WERI-Rb-1 (cell line): Measurements from ENCODE around the gene CELF3.
"Not testable (repeated sequence)": the region's sequence is repeated elsewhere in the genome, so short reads cannot be mapped to it uniquely, and the experiment has no call there.

ENCODE experiments used
- DNase-seq: peaks from one replicate; pipeline ENCODE4 v3.0.0-alpha.2; 2020
- H3K27ac ChIP-seq: fragments of 250-450 bp; sonication (Bioruptor Pico); 2 replicates; pipeline ENCODE4 v1.5.1; 2020; ENCODE audit warnings: mild to moderate bottlenecking, moderate library complexity
- H3K27me3 ChIP-seq: fragments of 250-450 bp; sonication (Bioruptor Pico); 2 replicates; pipeline ENCODE4 v1.5.1; 2021; ENCODE audit warnings: mild to moderate bottlenecking, low read depth, moderate library complexity; ENCODE audit not compliant: insufficient read depth, severe bottlenecking
- H3K36me3 ChIP-seq: fragments of 250-450 bp; sonication (Bioruptor Pico); 2 replicates; pipeline ENCODE4 v1.5.1; 2020; ENCODE audit warnings: mild to moderate bottlenecking, moderate library complexity
- H3K4me3 ChIP-seq: 2 replicates; pipeline ENCODE4 v1.5.1; 2011; ENCODE audit warnings: low read depth, mild to moderate bottlenecking, control low read depth, low read length
- H3K9me3 ChIP-seq: fragments of 250-450 bp; sonication (Bioruptor Pico); 2 replicates; pipeline ENCODE4 v1.5.1; 2021; ENCODE audit warnings: mild to moderate bottlenecking, moderate library complexity; ENCODE audit not compliant: severe bottlenecking
- CTCF ChIP-seq: IDR thresholded peaks from 2 replicates; pipeline ENCODE4 v1.5.1; 2011; ENCODE audit warnings: low read depth, mild to moderate bottlenecking, control low read depth, inconsistent platforms, low read length

Gene CELF3

DNA sequence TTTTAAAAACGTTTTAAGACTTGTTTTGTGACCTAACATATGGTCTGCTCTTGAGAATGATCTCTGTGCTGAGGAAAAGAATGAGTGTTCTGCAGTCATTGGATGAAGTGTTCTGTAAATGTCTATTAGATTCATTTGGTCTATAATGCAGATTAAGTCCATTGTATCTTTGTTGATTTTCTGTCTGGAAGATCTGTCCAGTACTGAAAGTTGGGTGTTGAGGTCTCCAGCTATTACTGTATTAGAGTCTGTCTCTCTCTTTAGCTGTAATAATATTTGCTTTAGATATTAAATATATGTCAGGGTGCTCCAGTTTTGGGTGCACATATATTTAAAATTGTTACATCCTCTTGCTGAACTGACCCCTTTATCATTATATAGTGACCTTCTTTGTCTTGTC, 43.2 kb downstream of the CELF3 start:
- no peak overlapping the region for H3K27ac ChIP-seq
- peaks cover 4% of the 10 kb centered on the region for H3K9me3 ChIP-seq
- no peak for TF ChIP-seq CTCF
- no peaks in the 10 kb centered on the region for H3K27me3 ChIP-seq
- peaks cover 45% of the 10 kb centered on the region for H3K36me3 ChIP-seq
- H3K4me3 ChIP-seq: no peak overlapping the region
- no peak for DNase-seq

DNA sequence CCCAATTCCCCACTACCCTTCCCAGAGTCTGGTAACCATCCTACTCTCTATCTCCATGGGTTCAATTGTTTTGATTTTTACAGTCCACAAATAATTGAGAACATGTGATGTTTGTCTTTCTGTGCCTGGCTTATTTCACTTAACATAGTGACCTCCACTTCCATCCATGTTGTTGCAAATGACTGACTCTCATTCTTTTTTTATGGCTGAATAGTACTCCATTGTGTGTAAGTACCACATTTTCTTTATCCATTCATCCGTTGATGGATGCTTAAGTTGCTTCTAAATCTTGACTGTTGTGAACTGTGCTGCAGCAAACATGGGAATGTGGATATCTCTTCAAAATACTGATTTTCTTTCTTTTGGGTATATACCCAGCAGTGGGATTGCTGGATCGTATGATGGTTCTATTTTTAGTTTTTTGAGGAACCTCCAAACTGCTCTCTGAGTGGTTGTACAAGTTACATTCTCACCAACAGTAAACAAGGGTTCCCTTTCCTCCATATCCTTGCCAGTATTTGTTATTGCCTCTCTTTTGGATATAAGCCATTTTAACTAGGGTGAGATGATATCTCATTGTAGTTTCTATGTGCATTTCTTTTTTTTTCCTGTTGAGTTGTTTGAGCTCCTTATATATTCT, 46.4 kb downstream of the CELF3 start:
- H3K9me3 ChIP-seq, DNase-seq, H3K27ac ChIP-seq, H3K4me3 ChIP-seq, H3K27me3 ChIP-seq: not testable (repeated sequence)
- peaks cover 59% of the 10 kb centered on the region for H3K36me3 ChIP-seq

DNA sequence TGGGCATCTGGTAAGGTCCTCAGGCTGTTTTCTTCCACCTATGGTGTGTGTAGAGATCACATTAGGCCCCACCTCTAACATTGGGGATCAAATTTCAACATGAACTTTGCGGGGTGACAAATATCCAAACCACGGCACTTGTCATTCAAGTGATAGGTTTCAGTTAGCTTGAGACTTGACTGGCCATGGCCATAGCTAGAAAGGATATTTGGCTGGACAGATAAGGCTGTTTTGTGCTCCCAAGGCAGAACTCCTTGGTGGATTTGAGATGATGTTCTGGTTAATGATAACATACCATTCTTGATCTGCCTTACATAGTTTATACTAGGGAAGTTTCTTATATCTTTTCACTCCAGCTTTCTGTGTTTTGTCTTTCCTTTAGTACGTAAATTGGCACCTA, 48.5 kb downstream of the CELF3 start:
- no peak overlapping the region for H3K27ac ChIP-seq
- H3K9me3 ChIP-seq: peaks cover 4% of the 10 kb centered on the region
- H3K4me3 ChIP-seq: no peak overlapping the region
- H3K36me3 ChIP-seq: peaks cover 67% of the 10 kb centered on the region
- no peaks in the 10 kb centered on the region for H3K27me3 ChIP-seq
- no peak for TF ChIP-seq CTCF
- DNase-seq: no peak

DNA sequence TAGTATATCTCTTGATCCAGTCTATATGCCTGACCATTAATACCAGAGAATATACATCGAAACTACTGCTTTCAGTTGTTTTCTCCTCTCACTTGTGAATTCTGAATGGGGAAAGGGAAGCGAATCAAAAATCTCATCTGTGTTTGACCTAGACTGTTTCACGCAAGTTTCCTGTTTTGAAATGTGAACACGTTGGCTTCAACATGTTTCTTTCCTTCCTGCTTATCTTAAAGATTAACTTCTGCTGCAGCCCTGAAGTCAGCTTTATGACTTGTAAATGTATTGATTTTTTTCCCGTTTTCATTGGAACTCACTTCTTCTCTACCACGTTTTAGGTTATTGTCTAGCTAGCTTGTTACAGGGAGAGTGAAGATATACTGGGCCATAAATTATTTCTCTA, 54.9 kb downstream of the CELF3 start:
- Histone ChIP-seq H3K27me3 (no peaks in the 10 kb centered on the region), H3K9me3 (no peaks in the 10 kb centered on the region), H3K36me3 (peaks cover 74% of the 10 kb centered on the region), H3K4me3 (no peak overlapping the region), H3K27ac (no peak overlapping the region)
- no peak for DNase-seq
- TF ChIP-seq CTCF: no peak

- Histone ChIP-seq H3K27ac (no peak overlapping the region), H3K9me3 (peaks cover 2% of the 10 kb centered on the region), H3K4me3 (no peak overlapping the region), H3K36me3 (peaks cover 41% of the 10 kb centered on the region), H3K27me3 (no peaks in the 10 kb centered on the region)
- no peak for DNase-seq
- no peak for TF ChIP-seq CTCF
These were observed 61.2 kb downstream of the CELF3 start for GRCh38 chr1:151655371-151655770.

DNA sequence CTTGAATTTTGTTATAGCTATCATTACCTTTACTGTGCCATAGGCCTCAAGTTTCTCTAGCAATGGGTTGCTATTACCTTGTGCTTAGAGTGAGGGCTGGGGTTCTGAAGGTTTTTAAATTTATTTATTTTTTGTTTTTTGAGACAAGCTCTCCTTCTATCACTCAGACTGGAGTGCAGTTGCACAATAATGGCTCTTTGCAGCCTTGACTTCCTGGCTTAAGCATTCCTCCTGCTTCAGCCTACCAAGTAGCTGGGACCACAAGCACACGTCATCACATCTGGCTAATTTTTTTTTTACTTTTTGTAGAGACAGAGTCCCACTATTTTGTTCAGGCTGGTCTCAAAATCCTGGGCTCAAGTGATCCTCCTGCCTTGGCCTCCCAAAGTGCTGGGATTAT, 63.2 kb downstream of the CELF3 start:
- Histone ChIP-seq H3K36me3 (peaks cover 41% of the 10 kb centered on the region), H3K27me3 (no peaks in the 10 kb centered on the region), H3K9me3 (peaks cover 2% of the 10 kb centered on the region), H3K4me3 (no peak overlapping the region), H3K27ac (no peak overlapping the region)
- TF ChIP-seq CTCF: no peak
- no peak for DNase-seq
